ENCODE results near the gene PLD3. TPM values are rescaled to one million over a fixed set of nuclear protein-coding genes. Genes with fewer than 3 reads are reported as not detected.

PLD3 gene
- total and polyA plus RNA-seq, 4 donors = 205 to 407 (median 238) TPM

- ATAC-seq (ENCODE audit: insufficient read depth, low FRiP score) = no peak
Measured at GRCh38 chr19:40355975-40356680, 7.6 kb downstream of the PLD3 start.

GRCh38 chr19:40356681-40357595, 8.4 kb downstream of the PLD3 start:
- Histone ChIP-seq H3K27me3 (ENCODE audit: control insufficient read depth in 3 of 3, insufficient read depth in 3 of 3, low read length in 2 of 3) (no peaks in the 10 kb centered on the region), H3K36me3 (ENCODE audit: control insufficient read depth in 4 of 4, insufficient read depth in 4 of 4, low read length in 4 of 4) (peaks cover 0 to 4% (median under 1%) of the 10 kb centered on the region in 4 donors), H3K4me1 (ENCODE audit: control insufficient read depth in 5 of 5, insufficient read depth in 5 of 5, low read length in 5 of 5) (peaks cover 0 to 9% (median 3%) of the 10 kb centered on the region in 5 donors), H3K27ac (ENCODE audit: low read depth in 1 of 2, low read length in 1 of 2) (no peak overlapping the region), H3K4me3 (no peak overlapping the region), H3K9me3 (ENCODE audit: control insufficient read depth in 4 of 4, insufficient read depth in 3 of 4, low read length in 3 of 4) (no peaks in the 10 kb centered on the region), H3K9ac (ENCODE audit: insufficient read depth in 1 of 2, low read length in 2 of 2) (no peak overlapping the region)
- ATAC-seq (ENCODE audit: insufficient read depth, low FRiP score) (no peak), DNase-seq (peak in 1 of 3 donors; percentile 12)
- no peak for TF ChIP-seq CTCF (IDR thresholded peaks at IDR 0.05; ENCODE audit: control extremely low read depth, extremely low read depth)
- WGBS, 2 donors = 94 to 95% methylated on average over 6 of the region's 6 CpGs

More at GRCh38 chr19:40355975-40356680, 7.6 kb downstream of the PLD3 start:
- 79 to 81% methylated on average over 9 of the region's 9 CpGs for WGBS, 2 donors
- peaks cover 0 to 4% (median under 1%) of the 10 kb centered on the region in 4 donors for H3K36me3 ChIP-seq (ENCODE audit: control insufficient read depth in 4 of 4, insufficient read depth in 4 of 4, low read length in 4 of 4)
- H3K9ac ChIP-seq (ENCODE audit: insufficient read depth in 1 of 2, low read length in 2 of 2) = no peak overlapping the region
- H3K9me3 ChIP-seq (ENCODE audit: control insufficient read depth in 4 of 4, insufficient read depth in 3 of 4, low read length in 3 of 4) = no peaks in the 10 kb centered on the region
- H3K4me3 ChIP-seq = no peak overlapping the region
- H3K4me1 ChIP-seq (ENCODE audit: control insufficient read depth in 5 of 5, insufficient read depth in 5 of 5, low read length in 5 of 5) = peaks cover 0 to 9% (median 3%) of the 10 kb centered on the region in 5 donors
- no peak for TF ChIP-seq CTCF (IDR thresholded peaks at IDR 0.05; ENCODE audit: control extremely low read depth, extremely low read depth)
- no peak for DNase-seq
- no peak overlapping the region for H3K27ac ChIP-seq (ENCODE audit: low read depth in 1 of 2, low read length in 1 of 2)
- H3K27me3 ChIP-seq (ENCODE audit: control insufficient read depth in 3 of 3, insufficient read depth in 3 of 3, low read length in 2 of 3) = no peaks in the 10 kb centered on the region

- no peak for ATAC-seq (ENCODE audit: insufficient read depth, low FRiP score)
- peaks cover 0 to 9% (median 3%) of the 10 kb centered on the region in 5 donors for H3K4me1 ChIP-seq (ENCODE audit: control insufficient read depth in 5 of 5, insufficient read depth in 5 of 5, low read length in 5 of 5)
- no peaks in the 10 kb centered on the region for H3K27me3 ChIP-seq (ENCODE audit: control insufficient read depth in 3 of 3, insufficient read depth in 3 of 3, low read length in 2 of 3)
- no peak overlapping the region for H3K4me3 ChIP-seq
- H3K36me3 ChIP-seq (ENCODE audit: control insufficient read depth in 4 of 4, insufficient read depth in 4 of 4, low read length in 4 of 4) = peaks cover 0 to 4% (median under 1%) of the 10 kb centered on the region in 4 donors
- 70 to 79% methylated on average over 3 of the region's 3 CpGs for WGBS, 2 donors
- no peak overlapping the region for H3K9ac ChIP-seq (ENCODE audit: insufficient read depth in 1 of 2, low read length in 2 of 2)
- no peaks in the 10 kb centered on the region for H3K9me3 ChIP-seq (ENCODE audit: control insufficient read depth in 4 of 4, insufficient read depth in 3 of 4, low read length in 3 of 4)
- peak in 1 of 3 donors; percentile 16 for DNase-seq
- no peak overlapping the region for H3K27ac ChIP-seq (ENCODE audit: low read depth in 1 of 2, low read length in 1 of 2)
- TF ChIP-seq CTCF (IDR thresholded peaks at IDR 0.05; ENCODE audit: control extremely low read depth, extremely low read depth) = no peak
Measured at GRCh38 chr19:40357640-40358039, 9.1 kb downstream of the PLD3 start.
